GM18499 (cell line): ENCODE results near the gene ZNF215.
A peak's percentile ranks its signal among the peaks of the same experiment; 100 is the strongest.
"Not testable (repeated sequence)": the region's sequence is repeated elsewhere in the genome, so short reads cannot be mapped to it uniquely, and the experiment has no call there.

Source experiments
- ATAC-seq: cut with Tn5 transposase; IDR thresholded peaks from one replicate; pipeline ENCODE4 v1.9.1; 2021; ENCODE audit warnings: moderate number of reproducible peaks; ENCODE audit not compliant: insufficient read depth, unreplicated experiment

The ZNF215 gene

GRCh38 chr11:6931146-6931713 lies 5.0 kb downstream of the ZNF215 start:
- ATAC-seq = no peak

- no peak for ATAC-seq
Observed at GRCh38 chr11:6932145-6932544, 5.9 kb downstream of the ZNF215 start.

- no peak for ATAC-seq
Observed at GRCh38 chr11:6941970-6942369, 15.7 kb downstream of the ZNF215 start.

- no peak for ATAC-seq
Observed at GRCh38 chr11:6943131-6943530, 16.9 kb downstream of the ZNF215 start.

GRCh38 chr11:6954248-6954647 lies 28.0 kb downstream of the ZNF215 start:
- not testable (repeated sequence) for ATAC-seq

- ATAC-seq = no peak
Observed at GRCh38 chr11:6962141-6962540, 35.9 kb downstream of the ZNF215 start.

- ATAC-seq = no peak
Observed at GRCh38 chr11:6962673-6963072, 36.4 kb downstream of the ZNF215 start.

- no peak for ATAC-seq
Observed at GRCh38 chr11:6968816-6969215, 42.6 kb downstream of the ZNF215 start.

GRCh38 chr11:6969854-6970253 lies 43.6 kb downstream of the ZNF215 start:
- not testable (repeated sequence) for ATAC-seq

- no peak for ATAC-seq
Observed at GRCh38 chr11:6979365-6979764, 53.1 kb downstream of the ZNF215 start.

- ATAC-seq = no peak
Observed at GRCh38 chr11:6986487-6986886, 60.3 kb downstream of the ZNF215 start.

GRCh38 chr11:6988506-6988905 lies 62.3 kb downstream of the ZNF215 start:
- ATAC-seq = no peak

- no peak for ATAC-seq
Observed at GRCh38 chr11:6991227-6991626, 65.0 kb downstream of the ZNF215 start.

GRCh38 chr11:6992026-6992425 lies 65.8 kb downstream of the ZNF215 start:
- no peak for ATAC-seq

GRCh38 chr11:6992457-6993417 lies 66.5 kb downstream of the ZNF215 start:
- ATAC-seq = no peak

GRCh38 chr11:6995703-6996102 lies 69.5 kb downstream of the ZNF215 start:
- no peak for ATAC-seq

- peak; percentile 60 for ATAC-seq
Observed at GRCh38 chr11:7004482-7004881, 78.3 kb downstream of the ZNF215 start.
